Natural killer cell (primary cell): Measurements from ENCODE around the gene VAV3. TPM values are rescaled to one million over a fixed set of nuclear protein-coding genes. Genes with fewer than 3 reads are reported as not detected.
A peak's percentile ranks its signal among the peaks of the same experiment; 100 is the strongest.
"Not testable (repeated sequence)": the region's sequence is repeated elsewhere in the genome, so short reads cannot be mapped to it uniquely, and the experiment has no call there.

Experiments used
- ATAC-seq, 3 donors: fragments of 150-1000 bp in 2 of 3; fragments of 200-7000 bp in 1 of 3; cut with Tn5 transposase; 1 replicate in 1 of 3; 2 replicates in 2 of 3; pipeline ENCODE4 v1.10.0; 2021; ENCODE audit warnings: mild to moderate bottlenecking in 2 of 3, moderate library complexity in 2 of 3
- DNase-seq, 2 donors: peaks; one replicate each; pipeline versions ENCODE4 v3.0.0 to v3.0.0-alpha.2; 2013 to 2021; ENCODE audit warnings: mixed read lengths in 1 of 2
- H3K27ac ChIP-seq: one replicate; pipeline ENCODE4 v1.5.1; 2013; ENCODE audit warnings: mild to moderate bottlenecking, low read length
- H3K27me3 ChIP-seq: one replicate; pipeline ENCODE4 v1.6.1; 2013; ENCODE audit warnings: low read length; ENCODE audit not compliant: control insufficient read depth, insufficient read depth
- H3K36me3 ChIP-seq: one replicate; pipeline ENCODE4 v1.6.1; 2013; ENCODE audit warnings: low read length; ENCODE audit not compliant: control insufficient read depth, insufficient read depth
- H3K4me1 ChIP-seq: one replicate; pipeline ENCODE4 v1.6.1; 2013; ENCODE audit warnings: low read length; ENCODE audit not compliant: control insufficient read depth, insufficient read depth
- H3K4me3 ChIP-seq: one replicate; pipeline ENCODE4 v1.5.1; 2013; ENCODE audit warnings: low read length
- H3K9me3 ChIP-seq: one replicate; pipeline ENCODE4 v1.6.1; 2013; ENCODE audit warnings: low read length; ENCODE audit not compliant: control insufficient read depth, insufficient read depth
- H3K27ac Mint-ChIP-seq, 2 donors: one replicate each; pipeline ENCODE4 v1.8.0; 2022; ENCODE audit warnings: mild to moderate bottlenecking in 2 of 2, mixed read lengths in 2 of 2, moderate library complexity in 1 of 2
- H3K27me3 Mint-ChIP-seq, 2 donors: one replicate each; pipeline ENCODE4 v1.8.0; 2022; ENCODE audit warnings: low read depth in 2 of 2, mixed read lengths in 2 of 2
- H3K36me3 Mint-ChIP-seq: one replicate; pipeline ENCODE4 v1.8.0; 2022; ENCODE audit warnings: mixed read lengths
- H3K4me1 Mint-ChIP-seq, 2 donors: one replicate each; pipeline ENCODE4 v1.8.0; 2022; ENCODE audit warnings: mixed read lengths in 2 of 2
- H3K4me3 Mint-ChIP-seq: one replicate; pipeline ENCODE4 v1.8.0; 2022; ENCODE audit warnings: mild to moderate bottlenecking, moderate library complexity, mixed read lengths
- H3K9me3 Mint-ChIP-seq, 2 donors: one replicate each; pipeline ENCODE4 v1.8.0; 2022; ENCODE audit warnings: mixed read lengths in 2 of 2
- CTCF ChIP-seq: fragments of 200-600 bp; IDR thresholded peaks from one replicate; pipeline ENCODE4 v1.8.0; 2022; ENCODE audit warnings: antibody characterized with exemption
- WGBS: methylation state at CpG from one replicate; pipeline ENCODE4 v1.1.7; 2013; ENCODE audit warnings: missing lambda C conversion rate; ENCODE audit not compliant: insufficient coverage; 5-methylcytosine and 5-hydroxymethylcytosine counted together
- intact Hi-C: fragments of 100-400 bp; cut with micrococcal nuclease; formaldehyde crosslinking; loops from one replicate; pipeline ENCODE4 v1.14.2; 2022
- total RNA-seq, 4 donors: library from RNA; stranded (reverse); fragments of 120-200 nt in 1 of 4; gene quantifications; one replicate each; pipeline versions ENCODE4 v1.2.3 to v1.2.4, GENCODE V29; 2013 to 2022

VAV3 gene
- total RNA-seq, 3 donors from 2014 or later (not counting 1 experiment from before 2014, with no cell fraction given), result 95.8 to 101 (median 96.6) TPM

- peaks cover 7% of the 10 kb centered on the region for H3K9me3 ChIP-seq
- intact Hi-C loops, result no loop called here
- H3K4me1 Mint-ChIP-seq, result peaks cover 47 to 62% of the 10 kb centered on the region in 2 donors
- no peak overlapping the region for H3K4me3 Mint-ChIP-seq
- WGBS, result 98% methylated on average over 3 of the region's 5 CpGs
- H3K27me3 Mint-ChIP-seq, result no peaks in the 10 kb centered on the region
- no peak for TF ChIP-seq CTCF
- DNase-seq (no peak), ATAC-seq (no peak)
- H3K9me3 Mint-ChIP-seq, result no peaks in the 10 kb centered on the region
- peaks cover 8% of the 10 kb centered on the region for H3K4me1 ChIP-seq
- H3K27ac ChIP-seq, result no peak overlapping the region
- H3K4me3 ChIP-seq, result no peak overlapping the region
- no peaks in the 10 kb centered on the region for H3K27me3 ChIP-seq
- H3K27ac Mint-ChIP-seq, result peak overlapping the region; percentile 35 to 48
- peaks cover 16% of the 10 kb centered on the region for H3K36me3 Mint-ChIP-seq
- no peaks in the 10 kb centered on the region for H3K36me3 ChIP-seq
These were observed 106.7 kb downstream of the VAV3 start for GRCh38 chr1:107858323-107858722.

GRCh38 chr1:107851418-107851817, 113.6 kb downstream of the VAV3 start:
- H3K27ac Mint-ChIP-seq, result peak overlapping the region; percentile 89 to 90
- H3K27me3 ChIP-seq, result no peaks in the 10 kb centered on the region
- peaks cover 9% of the 10 kb centered on the region for H3K4me1 ChIP-seq
- H3K4me3 ChIP-seq, result no peak overlapping the region
- H3K4me3 Mint-ChIP-seq, result peak overlapping the region; percentile 41
- DNase-seq (no peak), ATAC-seq (peak in 1 of 3 donors; percentile 34)
- intact Hi-C loops, result no loop called here
- peaks cover 22% of the 10 kb centered on the region for H3K36me3 Mint-ChIP-seq
- no peak for TF ChIP-seq CTCF
- no peaks in the 10 kb centered on the region for H3K36me3 ChIP-seq
- peaks cover 4% of the 10 kb centered on the region for H3K9me3 ChIP-seq
- H3K27ac ChIP-seq, result no peak overlapping the region
- H3K9me3 Mint-ChIP-seq, result peaks cover 7 to 13% of the 10 kb centered on the region in 2 donors
- no peaks in the 10 kb centered on the region for H3K27me3 Mint-ChIP-seq
- peaks cover 71 to 79% of the 10 kb centered on the region in 2 donors for H3K4me1 Mint-ChIP-seq

GRCh38 chr1:107844541-107845194, 120.3 kb downstream of the VAV3 start:
- H3K27me3 Mint-ChIP-seq, H3K27me3 ChIP-seq, H3K4me3 ChIP-seq, H3K36me3 ChIP-seq, H3K9me3 ChIP-seq: not testable (repeated sequence)
- Mint-ChIP-seq H3K4me3 (peak overlapping the region; percentile 79), H3K27ac (peak overlapping the region; percentile 87 to 89), H3K36me3 (peaks cover 39% of the 10 kb centered on the region), H3K9me3 (peaks cover 19% of the 10 kb centered on the region in 2 donors), H3K4me1 (peaks cover 88 to 90% of the 10 kb centered on the region in 2 donors)
- intact Hi-C loops, result loop anchor here (1.0 to 5.0 kb wide), 4 partner anchors 23 to 118 kb away; no protein-coding TSS in a partner anchor
- ATAC-seq (peak; percentile 20 to 58 (median 42)), DNase-seq (peak in 1 of 2 donors; percentile 31)
- peaks cover 29% of the 10 kb centered on the region for H3K4me1 ChIP-seq
- H3K27ac ChIP-seq, result peak overlapping the region; percentile 86
- 23% methylated on average over 7 of the region's 7 CpGs for WGBS

GRCh38 chr1:107843989-107844388, 121.0 kb downstream of the VAV3 start:
- Histone ChIP-seq H3K36me3 (no peaks in the 10 kb centered on the region), H3K27ac (peak overlapping the region; percentile 86), H3K4me3 (no peak overlapping the region), H3K27me3 (no peaks in the 10 kb centered on the region), H3K9me3 (peaks cover 7% of the 10 kb centered on the region), H3K4me1 (peaks cover 29% of the 10 kb centered on the region)
- ATAC-seq (peak; percentile 25 to 43 (median 27)), DNase-seq (peak in 1 of 2 donors; percentile 31)
- H3K27me3 Mint-ChIP-seq, result no peaks in the 10 kb centered on the region
- H3K4me1 Mint-ChIP-seq, result peaks cover 85 to 88% of the 10 kb centered on the region in 2 donors
- H3K4me3 Mint-ChIP-seq, result peak overlapping the region; percentile 79
- intact Hi-C loops, result loop anchor here (1.0 to 5.0 kb wide), 4 partner anchors 23 to 118 kb away; no protein-coding TSS in a partner anchor
- H3K9me3 Mint-ChIP-seq, result peaks cover 18 to 19% of the 10 kb centered on the region in 2 donors
- H3K36me3 Mint-ChIP-seq, result peaks cover 39% of the 10 kb centered on the region
- 26% methylated on average over 6 of the region's 6 CpGs for WGBS
- TF ChIP-seq CTCF, result no peak
- peak overlapping the region; percentile 87 to 89 for H3K27ac Mint-ChIP-seq
